Measurements from ENCODE around the gene JPT2.

DNA sequence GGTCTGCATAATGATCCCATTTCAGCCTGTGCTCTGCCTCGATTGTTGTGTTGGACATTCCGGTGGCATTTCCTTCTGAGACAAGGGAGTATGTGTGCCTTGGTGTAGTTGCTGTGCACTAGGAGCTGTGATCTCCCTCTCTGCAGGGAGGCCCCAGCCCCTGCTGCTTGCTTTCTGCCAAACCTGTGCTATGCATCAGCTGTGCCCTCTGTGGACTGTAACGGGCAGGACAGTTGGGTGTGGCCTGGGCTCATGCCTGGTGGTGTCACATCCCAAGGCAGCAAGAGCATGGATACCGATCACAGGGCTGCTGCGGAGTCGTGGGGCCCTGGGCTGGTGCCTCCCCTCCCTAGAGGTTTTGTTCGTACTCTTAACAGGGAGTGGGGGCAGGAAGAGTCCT, 3.8 kb upstream of the JPT2 start:
- TF ChIP-seq, protein P1, sequence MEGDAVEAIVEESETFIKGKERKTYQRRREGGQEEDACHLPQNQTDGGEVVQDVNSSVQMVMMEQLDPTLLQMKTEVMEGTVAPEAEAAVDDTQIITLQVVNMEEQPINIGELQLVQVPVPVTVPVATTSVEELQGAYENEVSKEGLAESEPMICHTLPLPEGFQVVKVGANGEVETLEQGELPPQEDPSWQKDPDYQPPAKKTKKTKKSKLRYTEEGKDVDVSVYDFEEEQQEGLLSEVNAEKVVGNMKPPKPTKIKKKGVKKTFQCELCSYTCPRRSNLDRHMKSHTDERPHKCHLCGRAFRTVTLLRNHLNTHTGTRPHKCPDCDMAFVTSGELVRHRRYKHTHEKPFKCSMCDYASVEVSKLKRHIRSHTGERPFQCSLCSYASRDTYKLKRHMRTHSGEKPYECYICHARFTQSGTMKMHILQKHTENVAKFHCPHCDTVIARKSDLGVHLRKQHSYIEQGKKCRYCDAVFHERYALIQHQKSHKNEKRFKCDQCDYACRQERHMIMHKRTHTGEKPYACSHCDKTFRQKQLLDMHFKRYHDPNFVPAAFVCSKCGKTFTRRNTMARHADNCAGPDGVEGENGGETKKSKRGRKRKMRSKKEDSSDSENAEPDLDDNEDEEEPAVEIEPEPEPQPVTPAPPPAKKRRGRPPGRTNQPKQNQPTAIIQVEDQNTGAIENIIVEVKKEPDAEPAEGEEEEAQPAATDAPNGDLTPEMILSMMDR (IDR thresholded peaks at IDR 0.05) = no peak
- no peak for TF ChIP-seq POLR2A (IDR thresholded peaks at IDR 0.05)

Measured in adrenal gland (tissue), 5 donors.